NAMALWA (cell line): ENCODE measurements around the gene GPX5.
A peak's percentile ranks its signal among the peaks of the same experiment; 100 is the strongest.
"Not testable (repeated sequence)": the region's sequence is repeated elsewhere in the genome, so short reads cannot be mapped to it uniquely, and the experiment has no call there.

Experiments
- DNase-seq: peaks from one replicate; pipeline ENCODE4 v3.0.0-alpha.2; 2015; ENCODE audit warnings: low spot score

Gene GPX5

GRCh38 chr6:28515676-28516075 lies 10.0 kb upstream of the GPX5 start, which contains the start of gene GPX6:
Gene GPX6, minus strand, starts transcription at chr6:28515793. Its CDS starts 50 bp downstream, at chr6:28515743.
- no peak for DNase-seq

- no peak for DNase-seq
Measured at GRCh38 chr6:28517964-28518363, 7.7 kb upstream of the GPX5 start.

GRCh38 chr6:28522594-28523240 lies 3.0 kb upstream of the GPX5 start:
- DNase-seq: no peak

- DNase-seq: peak; percentile 26
Measured at GRCh38 chr6:28523241-28523622, 2.4 kb upstream of the GPX5 start.

- no peak for DNase-seq
Measured at GRCh38 chr6:28530777-28531176, 5.1 kb downstream of the GPX5 start.

- no peak for DNase-seq
Measured at GRCh38 chr6:28531479-28532128, 5.9 kb downstream of the GPX5 start.

GRCh38 chr6:28534306-28534705 lies 8.6 kb downstream of the GPX5 start:
- DNase-seq: no peak

- DNase-seq: no peak
Measured at GRCh38 chr6:28534875-28535274, 9.2 kb downstream of the GPX5 start.

GRCh38 chr6:28537065-28537464 lies 11.4 kb downstream of the GPX5 start:
- no peak for DNase-seq

GRCh38 chr6:28537509-28538140 lies 11.9 kb downstream of the GPX5 start:
- no peak for DNase-seq

GRCh38 chr6:28541996-28542395 lies 16.3 kb downstream of the GPX5 start:
- no peak for DNase-seq

- peak; percentile 88 for DNase-seq
Measured at GRCh38 chr6:28542440-28543296, 17.0 kb downstream of the GPX5 start.

- DNase-seq: peak; percentile 28
Measured at GRCh38 chr6:28543651-28544610, 18.2 kb downstream of the GPX5 start.

- no peak for DNase-seq
Measured at GRCh38 chr6:28545955-28546354, 20.3 kb downstream of the GPX5 start.

- DNase-seq: not testable (repeated sequence)
Measured at GRCh38 chr6:28547003-28547402, 21.3 kb downstream of the GPX5 start.

- DNase-seq: no peak
Measured at GRCh38 chr6:28551891-28552666, 26.4 kb downstream of the GPX5 start.

GRCh38 chr6:28553384-28553985 lies 27.8 kb downstream of the GPX5 start:
- no peak for DNase-seq

GRCh38 chr6:28553986-28554881 lies 28.6 kb downstream of the GPX5 start:
- no peak for DNase-seq

GRCh38 chr6:28555136-28555535 lies 29.5 kb downstream of the GPX5 start:
- DNase-seq: no peak
